Osteoblast (primary cell): ENCODE data around the gene GPR151. TPM values are rescaled to one million over a fixed set of nuclear protein-coding genes. Genes with fewer than 3 reads are reported as not detected.

Experiments
- DNase-seq: peaks from one replicate; pipeline ENCODE4 v3.0.0; 2011; ENCODE audit warnings: low spot score, mixed read lengths; ENCODE audit not compliant: insufficient read length; ENCODE audit errors: missing footprints
- H2AFZ ChIP-seq: 2 replicates; pipeline ENCODE4 v1.6.0; 2011; ENCODE audit warnings: mild to moderate bottlenecking, low read length
- H3K27ac ChIP-seq: 2 replicates; pipeline ENCODE4 v1.5.1; 2011; ENCODE audit warnings: mild to moderate bottlenecking, low read depth, low read length, moderate library complexity
- H3K27me3 ChIP-seq: 2 replicates; pipeline ENCODE4 v1.6.0; 2012; ENCODE audit warnings: mild to moderate bottlenecking, control low read depth, inconsistent platforms, low read length, moderate library complexity; ENCODE audit not compliant: insufficient read depth
- H3K36me3 ChIP-seq: 2 replicates; pipeline ENCODE4 v1.5.1; 2011; ENCODE audit warnings: mild to moderate bottlenecking, low read length, control low read depth, moderate library complexity; ENCODE audit not compliant: insufficient read depth
- H3K4me1 ChIP-seq: 2 replicates; pipeline ENCODE4 v1.5.1; 2011; ENCODE audit warnings: mild to moderate bottlenecking, low read length, control low read depth, moderate library complexity; ENCODE audit not compliant: insufficient read depth
- H3K4me2 ChIP-seq: 2 replicates; pipeline ENCODE4 v1.6.0; 2011; ENCODE audit warnings: mild to moderate bottlenecking, low read length; ENCODE audit not compliant: insufficient read depth
- H3K4me3 ChIP-seq: fragments of 200-600 bp; sonication (generic); 3 replicates; pipeline ENCODE4 v1.5.1; 2012; ENCODE audit warnings: mild to moderate bottlenecking, low read length, inconsistent platforms; ENCODE audit not compliant: insufficient read depth
- H3K79me2 ChIP-seq: 2 replicates; pipeline ENCODE4 v1.6.0; 2012; ENCODE audit warnings: mild to moderate bottlenecking, low read length, control low read depth, inconsistent platforms; ENCODE audit not compliant: insufficient read depth
- H3K9me3 ChIP-seq: 2 replicates; pipeline ENCODE4 v1.5.1; 2011; ENCODE audit warnings: low read depth, low read length, control low read depth
- H4K20me1 ChIP-seq: 2 replicates; pipeline ENCODE4 v1.6.0; 2012; ENCODE audit warnings: mild to moderate bottlenecking, low read length, control low read depth; ENCODE audit not compliant: insufficient read depth
- total RNA-seq: library from RNA; depleted of rRNA; stranded (reverse); fragments of >200 nt; gene quantifications from 2 replicates; pipeline ENCODE4 v1.2.3, GENCODE V29; 2012
- TF ChIP-seq, protein P1 (sequence below): IDR thresholded peaks from 2 replicates; pipeline ENCODE4 v1.5.1; 2011; ENCODE audit warnings: mild to moderate bottlenecking, low read depth, low read length, moderate library complexity; ENCODE audit errors: extremely low read depth

Gene GPR151
- total RNA-seq, 1 donor, result not detected

DNA sequence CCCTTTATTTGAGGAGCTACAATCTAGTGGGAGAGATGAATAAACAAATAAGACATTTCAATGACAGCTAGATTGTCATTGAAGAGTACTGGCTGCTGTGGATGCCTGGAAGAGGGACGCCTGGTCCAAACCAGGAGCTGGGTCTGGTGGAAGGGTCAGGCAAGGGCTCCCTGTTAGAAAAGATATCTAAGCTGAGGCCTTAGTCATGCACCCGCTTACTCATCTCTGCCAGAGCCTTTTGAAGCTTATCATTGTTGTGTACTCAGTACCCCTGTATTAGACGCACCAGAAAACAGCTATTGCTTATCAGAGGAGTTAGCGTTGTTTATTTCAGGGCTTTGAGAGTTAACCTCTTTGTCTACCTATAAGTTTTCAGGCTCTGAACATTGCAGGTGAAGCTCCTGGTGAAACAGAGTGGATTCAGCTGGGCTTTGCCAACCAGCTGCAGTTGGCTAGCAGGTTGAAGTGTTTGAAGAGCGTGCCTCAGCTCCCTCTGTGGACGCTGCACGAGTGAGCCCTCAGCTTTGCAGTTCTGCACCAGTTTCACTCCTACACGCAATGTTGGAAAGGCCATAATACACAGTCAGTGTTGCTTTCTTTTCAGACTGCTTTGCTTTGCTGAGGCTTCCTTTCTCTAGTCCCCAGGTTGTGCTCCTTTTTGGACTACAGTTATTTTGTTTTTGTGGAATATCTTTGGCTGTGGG lies 5.6 kb upstream of the GPR151 start:
- H3K36me3 ChIP-seq, result no peaks in the 10 kb centered on the region
- H3K27me3 ChIP-seq, result peaks cover 3% of the 10 kb centered on the region
- no peak overlapping the region for H3K27ac ChIP-seq
- H4K20me1 ChIP-seq, result no peaks in the 10 kb centered on the region
- TF ChIP-seq, protein P1, sequence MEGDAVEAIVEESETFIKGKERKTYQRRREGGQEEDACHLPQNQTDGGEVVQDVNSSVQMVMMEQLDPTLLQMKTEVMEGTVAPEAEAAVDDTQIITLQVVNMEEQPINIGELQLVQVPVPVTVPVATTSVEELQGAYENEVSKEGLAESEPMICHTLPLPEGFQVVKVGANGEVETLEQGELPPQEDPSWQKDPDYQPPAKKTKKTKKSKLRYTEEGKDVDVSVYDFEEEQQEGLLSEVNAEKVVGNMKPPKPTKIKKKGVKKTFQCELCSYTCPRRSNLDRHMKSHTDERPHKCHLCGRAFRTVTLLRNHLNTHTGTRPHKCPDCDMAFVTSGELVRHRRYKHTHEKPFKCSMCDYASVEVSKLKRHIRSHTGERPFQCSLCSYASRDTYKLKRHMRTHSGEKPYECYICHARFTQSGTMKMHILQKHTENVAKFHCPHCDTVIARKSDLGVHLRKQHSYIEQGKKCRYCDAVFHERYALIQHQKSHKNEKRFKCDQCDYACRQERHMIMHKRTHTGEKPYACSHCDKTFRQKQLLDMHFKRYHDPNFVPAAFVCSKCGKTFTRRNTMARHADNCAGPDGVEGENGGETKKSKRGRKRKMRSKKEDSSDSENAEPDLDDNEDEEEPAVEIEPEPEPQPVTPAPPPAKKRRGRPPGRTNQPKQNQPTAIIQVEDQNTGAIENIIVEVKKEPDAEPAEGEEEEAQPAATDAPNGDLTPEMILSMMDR, result no peak
- H3K79me2 ChIP-seq, result no peaks in the 10 kb centered on the region
- peaks cover 2% of the 10 kb centered on the region for H3K4me1 ChIP-seq
- no peak overlapping the region for H2AFZ ChIP-seq
- no peak overlapping the region for H3K4me2 ChIP-seq
- H3K9me3 ChIP-seq, result no peaks in the 10 kb centered on the region
- no peak for DNase-seq
- H3K4me3 ChIP-seq, result no peak overlapping the region

DNA sequence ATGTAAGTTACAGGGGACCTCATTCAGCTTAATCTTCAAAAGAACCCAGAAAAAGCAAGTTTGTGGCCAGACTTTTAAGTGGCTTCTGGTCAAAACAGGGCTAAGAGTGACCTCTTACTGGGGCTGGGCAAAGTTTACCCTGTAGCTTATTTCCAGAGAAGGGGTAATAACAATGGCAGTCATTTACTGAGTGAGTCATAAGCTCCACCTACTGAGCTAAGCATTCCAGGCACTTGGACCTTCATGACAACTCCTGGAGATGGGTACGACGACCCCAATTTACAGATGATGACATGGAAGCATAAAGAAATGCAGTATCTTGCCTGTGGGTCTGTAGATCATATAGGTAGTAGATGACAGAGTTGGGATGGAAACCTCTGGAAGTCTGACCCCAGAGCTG lies 4.7 kb upstream of the GPR151 start:
- no peak overlapping the region for H3K4me2 ChIP-seq
- H3K4me3 ChIP-seq, result no peak overlapping the region
- no peaks in the 10 kb centered on the region for H4K20me1 ChIP-seq
- no peaks in the 10 kb centered on the region for H3K79me2 ChIP-seq
- DNase-seq, result no peak
- H3K4me1 ChIP-seq, result peaks cover 2% of the 10 kb centered on the region
- H3K27me3 ChIP-seq, result peaks cover 3% of the 10 kb centered on the region
- H3K27ac ChIP-seq, result no peak overlapping the region
- H2AFZ ChIP-seq, result no peak overlapping the region
- H3K9me3 ChIP-seq, result no peaks in the 10 kb centered on the region
- H3K36me3 ChIP-seq, result no peaks in the 10 kb centered on the region
- TF ChIP-seq, protein P1, result no peak

DNA sequence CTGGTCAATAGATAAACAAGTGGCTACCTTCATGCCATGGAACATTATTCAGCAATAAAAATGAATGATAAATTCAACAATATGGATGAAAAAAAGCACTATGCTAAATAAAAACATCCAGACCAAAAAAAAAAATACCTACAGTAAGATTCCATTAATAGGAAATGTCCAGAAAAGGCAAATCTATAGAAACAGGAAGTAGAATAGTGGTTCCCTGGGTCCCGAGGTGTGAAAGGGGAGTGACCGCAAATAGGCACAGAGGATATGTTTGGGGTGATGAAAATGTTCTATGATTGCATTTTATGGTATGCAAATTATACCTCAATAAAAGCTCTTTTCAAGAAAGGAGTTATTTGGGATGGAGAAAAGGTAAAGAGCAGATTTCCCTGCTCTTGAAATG lies 3.6 kb upstream of the GPR151 start:
- Histone ChIP-seq H2AFZ (no peak overlapping the region), H3K4me2 (no peak overlapping the region), H3K79me2 (no peaks in the 10 kb centered on the region), H3K4me3 (no peak overlapping the region), H4K20me1 (no peaks in the 10 kb centered on the region), H3K27me3 (peaks cover 3% of the 10 kb centered on the region), H3K9me3 (no peaks in the 10 kb centered on the region), H3K4me1 (peaks cover 2% of the 10 kb centered on the region), H3K36me3 (no peaks in the 10 kb centered on the region), H3K27ac (no peak overlapping the region)
- TF ChIP-seq, protein P1, result no peak
- no peak for DNase-seq

GRCh38 chr5:146515473-146516150 lies 378 bp downstream of the GPR151 start:
- no peaks in the 10 kb centered on the region for H3K79me2 ChIP-seq
- DNase-seq, result no peak

More at GRCh38 chr5:146515473-146516150, 378 bp downstream of the GPR151 start:
- H3K4me3 ChIP-seq, result no peak overlapping the region
- H2AFZ ChIP-seq, result no peak overlapping the region
- H3K36me3 ChIP-seq, result peaks cover 11% of the 10 kb centered on the region
- H3K27ac ChIP-seq, result no peak overlapping the region
- no peaks in the 10 kb centered on the region for H4K20me1 ChIP-seq
- peaks cover 2% of the 10 kb centered on the region for H3K4me1 ChIP-seq
- no peaks in the 10 kb centered on the region for H3K9me3 ChIP-seq
- H3K4me2 ChIP-seq, result no peak overlapping the region
- no peaks in the 10 kb centered on the region for H3K27me3 ChIP-seq
- TF ChIP-seq, protein P1, result no peak
